GM19395 (cell line): ENCODE results near the gene ATRAID.
A peak's percentile ranks its signal among the peaks of the same experiment; 100 is the strongest.
"Not testable (repeated sequence)": the region's sequence is repeated elsewhere in the genome, so short reads cannot be mapped to it uniquely, and the experiment has no call there.

Experiments used
- ATAC-seq: cut with Tn5 transposase; IDR thresholded peaks from one replicate; pipeline ENCODE4 v1.9.1; 2021; ENCODE audit warnings: mild to moderate bottlenecking, moderate library complexity; ENCODE audit not compliant: unreplicated experiment

Gene ATRAID, protein sequence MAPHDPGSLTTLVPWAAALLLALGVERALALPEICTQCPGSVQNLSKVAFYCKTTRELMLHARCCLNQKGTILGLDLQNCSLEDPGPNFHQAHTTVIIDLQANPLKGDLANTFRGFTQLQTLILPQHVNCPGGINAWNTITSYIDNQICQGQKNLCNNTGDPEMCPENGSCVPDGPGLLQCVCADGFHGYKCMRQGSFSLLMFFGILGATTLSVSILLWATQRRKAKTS

DNA sequence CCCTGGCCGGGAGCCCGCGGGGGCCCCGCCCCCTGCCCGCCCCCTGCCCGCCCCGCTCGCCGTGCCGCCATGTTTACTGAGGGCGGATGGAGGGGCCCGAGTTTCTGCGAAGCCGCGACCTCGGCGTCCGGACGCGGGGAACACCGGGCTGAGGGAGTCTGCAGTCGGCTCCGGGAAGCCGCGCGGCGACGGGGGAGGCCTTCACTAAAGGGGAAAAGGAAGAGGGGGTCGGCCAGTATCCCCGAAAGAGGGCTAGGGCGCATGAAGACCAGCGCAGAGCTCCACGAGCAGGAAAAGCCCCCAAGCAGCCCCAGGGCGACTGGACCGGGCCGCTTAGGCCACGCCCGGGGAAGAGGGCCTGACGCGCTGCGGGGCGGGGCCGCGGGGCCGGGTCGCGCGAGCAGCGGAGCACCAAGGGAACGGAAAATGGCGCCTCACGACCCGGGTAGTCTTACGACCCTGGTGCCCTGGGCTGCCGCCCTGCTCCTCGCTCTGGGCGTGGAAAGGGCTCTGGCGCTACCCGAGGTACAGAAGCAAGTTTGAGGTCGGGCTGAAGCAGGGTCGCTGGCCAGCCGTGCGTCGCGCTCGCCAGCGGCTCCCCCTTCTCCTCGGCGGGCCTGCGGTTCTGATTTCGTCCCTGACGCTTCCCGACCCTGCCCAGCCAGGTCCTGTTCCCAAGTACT, at the start of gene ATRAID, which contains the start of gene SLC5A6:
ATRAID (plus strand) TSS at position 99 of the 683 bp plus-strand sequence; CDS start at position 427, 328 bp downstream.
SLC5A6 (minus strand) TSS at position 326 of the 683 bp plus-strand sequence. CDS start 4,618 bp downstream, outside the sequence.
- ATAC-seq = peak; percentile 81

DNA sequence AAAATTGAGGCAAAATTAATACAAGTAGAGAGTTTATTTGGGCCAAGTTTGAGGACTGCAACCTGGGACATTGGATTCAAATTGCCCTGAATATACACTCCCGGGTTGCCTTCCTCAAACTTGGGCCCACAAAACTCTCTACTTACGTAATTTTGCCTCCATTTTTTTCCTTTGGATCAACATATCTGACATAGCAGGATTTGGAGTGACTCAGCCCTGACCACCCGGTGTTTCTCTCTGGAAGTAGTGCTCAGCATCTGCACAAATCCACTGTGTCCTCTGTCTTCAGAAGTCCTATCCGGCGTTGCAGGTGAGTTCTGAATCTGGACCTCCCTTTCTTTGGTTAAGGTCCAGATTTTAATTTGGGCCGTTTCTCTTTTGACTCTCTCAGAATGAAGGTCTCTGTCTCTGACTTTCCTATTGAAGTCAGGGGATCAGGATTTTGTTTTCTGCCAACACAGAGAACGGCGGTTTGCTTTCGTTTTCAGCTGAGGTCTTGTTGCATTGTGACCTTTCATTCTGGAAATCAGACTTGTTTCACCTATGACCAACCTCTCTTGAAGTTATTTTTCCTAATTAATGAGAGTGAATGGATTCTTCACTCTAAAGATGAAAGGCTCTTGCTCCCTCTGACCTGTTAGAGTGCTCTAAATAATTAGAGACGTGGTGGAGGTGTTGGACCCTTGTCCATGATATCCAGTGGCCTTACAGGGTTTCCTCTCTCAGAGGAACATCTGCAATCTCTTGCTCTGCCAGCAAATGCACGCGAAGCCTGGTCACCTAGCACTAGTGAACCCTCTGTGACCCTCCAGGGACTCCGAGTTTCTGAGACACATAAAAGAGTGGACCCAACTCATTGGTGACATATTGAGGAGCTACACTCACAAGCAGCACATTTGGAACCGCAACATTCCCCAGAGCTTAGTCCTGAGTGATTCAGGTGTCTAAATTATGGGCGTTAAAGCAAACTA, 49.4 kb upstream of the ATRAID start:
- ATAC-seq = no peak

DNA sequence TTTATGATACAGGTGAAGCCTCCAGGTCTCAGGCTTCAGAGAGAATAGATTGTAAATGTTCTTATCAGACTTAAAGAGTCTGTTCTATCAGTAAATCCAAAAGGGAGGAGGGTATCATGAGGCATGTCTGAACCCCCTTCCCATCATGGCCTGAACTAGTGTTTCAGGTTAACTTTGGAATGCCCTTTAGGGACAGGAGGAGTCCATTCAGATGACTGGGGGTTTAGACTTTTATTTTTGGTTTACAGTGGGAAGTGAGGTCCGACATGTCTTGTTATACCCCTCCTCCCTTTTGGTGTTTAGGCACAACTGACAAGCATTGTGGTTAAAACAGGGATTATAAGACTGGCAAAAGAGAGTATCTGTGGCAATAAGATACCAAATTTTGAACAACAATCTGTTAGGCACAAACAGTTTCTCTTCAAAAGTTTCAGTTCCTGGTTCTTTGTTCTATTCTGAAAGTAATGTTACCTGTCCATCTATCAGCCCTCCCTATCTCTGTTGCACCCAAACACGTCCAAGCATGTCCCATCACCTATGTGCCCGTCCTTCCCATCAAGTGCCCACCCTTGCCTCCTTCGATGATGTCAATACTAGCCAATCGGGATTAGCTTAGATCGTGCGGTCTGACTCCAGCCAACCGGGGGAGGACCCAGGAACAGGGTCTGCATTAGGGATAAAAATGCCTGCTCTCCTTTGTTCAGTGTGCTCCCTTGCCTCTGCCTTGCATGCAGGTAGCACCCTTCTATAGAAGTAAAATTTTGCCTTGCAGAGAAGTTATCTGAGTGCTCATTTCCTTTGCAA, 46.7 kb upstream of the ATRAID start:
- no peak for ATAC-seq

DNA sequence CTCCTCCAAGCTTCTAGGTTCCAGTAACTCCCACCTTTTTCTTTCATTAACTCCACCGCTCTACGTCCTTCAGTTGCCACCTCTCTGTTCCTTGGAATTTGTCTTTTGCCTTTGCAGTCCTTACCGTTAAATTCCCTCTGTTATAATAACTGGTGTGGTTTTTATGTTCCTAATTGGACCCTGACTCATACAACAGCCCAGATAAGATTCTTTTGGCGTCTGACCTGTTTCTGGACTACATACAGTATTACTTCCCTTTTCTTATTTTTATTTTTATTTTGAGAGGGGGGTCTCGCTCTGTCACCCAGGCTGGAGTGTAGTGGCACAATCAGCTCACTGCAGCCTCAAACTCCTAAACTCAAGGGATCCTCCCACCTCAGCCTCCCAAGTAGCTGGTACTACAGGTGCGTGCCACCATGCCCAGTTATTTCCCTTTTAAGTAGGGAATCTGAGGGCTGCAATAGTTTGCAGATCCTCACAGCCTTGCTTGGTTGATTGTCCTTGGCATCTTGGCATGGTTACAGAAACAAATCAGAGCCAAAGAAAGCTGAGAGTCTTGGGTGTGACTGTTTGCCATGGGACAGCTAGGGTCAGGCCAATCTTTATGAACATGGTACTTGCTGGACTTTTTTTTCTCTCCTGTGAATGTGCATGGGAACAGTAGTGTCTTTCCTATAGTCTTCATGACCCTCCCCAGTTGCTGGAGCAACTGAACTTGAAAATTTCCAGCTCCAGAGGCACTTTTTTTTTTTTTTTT, 41.1 kb upstream of the ATRAID start:
- no peak for ATAC-seq

DNA sequence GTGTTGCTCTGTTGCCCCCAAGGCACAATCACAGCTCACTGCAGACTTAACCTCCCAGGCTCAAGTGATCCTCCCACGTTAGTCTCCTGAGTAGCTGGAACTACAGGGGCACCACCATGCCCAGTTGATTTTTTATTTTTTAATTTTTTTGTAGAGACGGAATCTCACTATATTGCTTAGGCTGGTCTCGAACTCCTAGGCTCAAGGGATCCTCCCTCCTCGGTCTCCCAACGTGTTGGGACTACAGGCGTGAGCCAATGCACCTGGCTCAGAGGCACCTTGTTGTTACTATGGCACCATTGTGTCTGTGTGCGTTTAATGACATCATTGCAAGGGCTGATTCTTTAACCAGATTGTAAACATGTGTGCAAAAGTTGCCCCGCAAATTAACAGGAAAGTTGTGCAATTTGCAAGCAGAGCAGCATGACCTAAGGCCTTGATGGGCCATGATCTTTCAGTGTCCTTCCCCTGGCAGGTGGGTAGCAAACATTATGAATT, 40.4 kb upstream of the ATRAID start:
- ATAC-seq = no peak

DNA sequence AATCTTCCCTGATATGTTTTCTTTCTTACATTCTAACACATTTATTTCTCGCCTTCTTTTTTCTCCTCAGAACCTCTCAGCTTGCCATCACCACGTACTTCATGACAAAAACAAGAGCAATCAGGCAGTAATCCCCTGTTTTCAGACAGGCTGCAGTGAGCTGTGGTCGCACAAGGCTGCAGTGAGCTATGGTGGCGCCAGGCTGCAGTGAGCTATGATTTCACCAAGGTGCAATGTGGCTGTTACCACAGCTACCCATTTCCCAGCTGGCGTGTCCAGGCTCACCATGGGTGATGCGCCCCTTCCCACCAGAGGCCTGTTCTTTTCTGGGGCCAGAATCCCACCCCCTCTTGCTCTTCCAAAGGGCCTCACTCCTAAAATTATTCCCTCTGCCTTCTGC, 37.2 kb upstream of the ATRAID start:
- no peak for ATAC-seq

DNA sequence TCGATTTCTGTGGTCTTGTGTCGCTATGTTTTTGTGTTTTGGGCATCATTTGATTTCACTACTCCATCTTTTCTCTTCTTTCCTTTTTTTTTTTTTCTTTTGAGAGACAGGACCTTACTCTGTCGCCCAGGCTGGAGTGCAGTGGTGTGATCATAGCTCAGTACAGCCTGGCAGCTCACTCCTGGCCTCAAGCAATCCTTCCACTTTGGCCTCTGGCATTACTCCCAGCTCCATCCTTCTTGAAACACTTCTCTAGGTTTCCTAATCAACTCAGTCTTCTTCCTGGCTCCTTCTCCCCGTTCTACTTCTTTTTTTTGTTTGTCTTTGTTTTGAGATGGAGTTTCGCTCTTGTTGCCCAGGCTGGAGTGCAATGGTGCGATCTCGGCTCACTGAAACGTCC, 36.5 kb upstream of the ATRAID start:
- no peak for ATAC-seq

DNA sequence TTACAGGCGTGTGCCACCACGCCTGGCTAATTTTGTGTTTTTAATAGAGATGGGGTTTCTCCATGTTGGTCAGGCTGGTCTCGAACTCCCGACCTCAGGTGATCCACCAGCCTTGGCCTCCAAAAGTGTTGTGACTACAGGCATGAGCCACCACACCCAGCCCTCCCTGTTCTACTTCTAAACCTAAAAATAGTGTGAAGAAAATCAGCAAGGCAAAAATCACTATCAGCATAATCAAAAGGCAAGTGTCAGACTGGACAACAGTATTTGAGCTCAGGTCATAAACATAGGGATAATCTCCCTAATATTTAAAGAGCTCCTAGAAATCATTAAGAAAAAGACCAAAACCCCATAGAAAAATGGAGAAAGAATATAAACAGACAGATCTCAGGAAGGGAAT, 36.1 kb upstream of the ATRAID start:
- not testable (repeated sequence) for ATAC-seq

DNA sequence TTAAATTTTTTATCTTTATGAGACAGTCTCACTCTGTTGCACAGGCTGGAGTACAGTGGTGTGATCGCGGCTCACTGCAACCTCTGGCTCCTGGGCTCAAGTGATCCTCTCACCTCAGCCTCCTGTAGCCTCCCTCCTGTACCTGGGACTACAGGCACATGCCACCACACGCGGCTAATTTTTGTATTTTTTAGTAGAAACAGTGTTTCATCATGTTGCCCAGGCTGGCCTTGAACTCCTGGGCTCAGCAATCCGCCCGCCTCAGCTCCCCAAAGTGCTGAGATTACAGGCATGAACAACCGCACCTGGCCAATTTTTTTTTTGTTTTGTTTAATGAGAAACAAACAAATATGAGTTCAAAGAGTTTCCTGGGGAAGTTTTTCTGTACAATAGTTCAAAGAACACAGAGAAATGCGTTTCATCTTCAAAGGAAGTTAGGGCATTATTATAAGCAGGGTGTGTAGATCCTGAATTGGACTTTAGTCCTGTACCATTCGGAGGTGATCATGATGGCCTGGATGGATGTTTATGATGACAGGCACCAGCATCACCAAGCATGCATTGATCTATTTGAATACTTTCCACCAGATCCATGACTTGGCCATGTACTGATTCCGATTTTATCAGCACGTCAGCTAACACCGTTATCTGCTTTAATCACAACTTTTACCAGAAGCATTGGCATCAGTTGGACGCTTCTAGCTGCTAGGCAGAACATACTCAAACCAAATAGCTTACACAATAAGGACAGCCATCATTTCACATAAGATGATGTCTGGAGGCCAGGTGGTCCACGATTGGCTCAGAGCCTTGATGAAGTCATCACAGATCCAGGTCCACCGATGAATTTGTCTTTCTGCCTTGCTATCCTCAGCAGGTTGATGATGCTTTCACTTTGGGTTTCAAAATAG, 34.1 kb upstream of the ATRAID start:
- no peak for ATAC-seq

DNA sequence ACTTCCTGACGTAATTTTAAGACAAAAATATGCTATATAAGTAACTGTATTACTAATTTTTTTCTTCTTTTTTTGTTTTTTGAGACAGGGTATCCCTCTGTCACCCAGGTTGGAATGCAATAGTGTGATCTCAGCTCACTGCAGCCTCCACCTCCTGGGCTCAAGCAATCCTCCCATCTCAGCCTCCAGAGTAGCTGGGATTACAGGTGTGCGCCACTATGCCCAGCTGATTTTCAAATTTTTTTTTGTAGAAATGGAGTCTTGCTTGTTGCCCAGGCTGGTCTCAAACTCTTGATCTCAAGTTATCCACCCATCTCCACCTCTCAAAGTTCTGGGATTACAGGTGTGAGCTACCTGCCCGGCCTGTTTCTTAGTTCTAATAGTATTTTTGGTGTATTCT, 33.4 kb upstream of the ATRAID start:
- no peak for ATAC-seq

DNA sequence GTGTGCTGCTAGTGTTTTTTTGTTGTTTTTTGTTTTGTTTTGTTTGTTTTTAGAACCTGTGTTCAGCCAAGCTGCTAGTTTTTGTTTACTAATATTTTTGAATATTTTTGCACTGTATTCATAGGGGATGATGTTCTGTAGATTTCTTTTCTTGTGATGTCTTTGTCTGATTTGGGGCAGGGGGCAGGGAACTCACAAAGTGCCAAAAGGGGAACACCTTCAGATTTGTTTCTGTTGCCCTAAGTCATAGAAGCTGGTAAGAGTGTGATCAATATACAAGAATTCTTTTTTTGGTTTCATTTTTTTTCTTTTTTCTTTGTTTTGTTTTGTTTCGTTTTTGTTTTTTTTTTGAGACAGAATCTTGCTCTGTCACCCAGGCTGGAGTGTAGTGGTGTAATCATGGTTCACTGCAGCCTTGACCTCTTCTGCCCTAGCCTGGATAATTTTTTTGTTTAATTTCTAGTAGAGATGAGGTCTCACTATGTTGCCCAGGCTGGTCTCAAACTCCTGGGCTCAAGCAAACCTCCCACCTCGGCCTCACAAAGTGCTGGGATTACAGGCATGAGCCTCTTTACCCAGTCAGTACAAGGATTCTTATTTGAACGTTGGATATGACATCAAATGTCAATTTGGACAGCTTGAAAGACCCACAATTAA, 32.4 kb upstream of the ATRAID start:
- no peak for ATAC-seq

DNA sequence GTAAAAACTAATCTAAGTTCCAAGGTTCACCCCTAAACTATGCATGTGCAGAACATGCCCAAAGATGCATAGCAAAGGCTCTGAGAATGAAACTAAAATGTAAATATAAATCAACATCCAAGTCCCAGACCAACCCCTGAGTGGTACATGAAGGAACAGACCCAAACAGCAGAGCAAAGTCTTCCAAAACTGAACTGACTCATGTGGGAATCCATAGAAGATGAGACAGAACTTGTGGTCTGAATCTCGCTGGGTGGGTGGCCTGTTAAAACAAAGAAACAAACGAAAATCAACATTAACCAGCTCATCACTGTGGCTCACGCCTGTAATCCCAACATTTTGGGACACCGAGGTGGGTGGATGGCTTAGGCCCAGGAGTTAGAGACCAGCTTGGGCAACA, 29.5 kb upstream of the ATRAID start:
- no peak for ATAC-seq

DNA sequence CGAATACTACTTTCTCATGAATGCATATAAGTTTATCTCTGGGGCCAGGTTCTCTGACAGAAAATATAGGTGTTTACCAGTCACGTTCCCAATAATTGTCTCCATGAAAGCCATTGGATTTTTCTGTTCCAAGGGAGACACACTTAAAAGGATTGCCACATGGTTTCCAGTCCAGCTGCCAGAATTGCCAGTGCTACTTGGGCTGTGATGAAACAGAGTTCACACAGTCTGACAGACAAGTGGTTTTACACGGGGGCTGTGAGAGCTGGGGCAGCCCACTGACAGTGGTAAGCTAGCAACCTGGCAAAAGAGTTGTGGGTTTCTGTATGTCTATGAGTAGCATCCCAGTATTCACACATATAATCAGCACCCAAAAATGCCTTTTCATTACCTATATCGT, 27.7 kb upstream of the ATRAID start:
- no peak for ATAC-seq

DNA sequence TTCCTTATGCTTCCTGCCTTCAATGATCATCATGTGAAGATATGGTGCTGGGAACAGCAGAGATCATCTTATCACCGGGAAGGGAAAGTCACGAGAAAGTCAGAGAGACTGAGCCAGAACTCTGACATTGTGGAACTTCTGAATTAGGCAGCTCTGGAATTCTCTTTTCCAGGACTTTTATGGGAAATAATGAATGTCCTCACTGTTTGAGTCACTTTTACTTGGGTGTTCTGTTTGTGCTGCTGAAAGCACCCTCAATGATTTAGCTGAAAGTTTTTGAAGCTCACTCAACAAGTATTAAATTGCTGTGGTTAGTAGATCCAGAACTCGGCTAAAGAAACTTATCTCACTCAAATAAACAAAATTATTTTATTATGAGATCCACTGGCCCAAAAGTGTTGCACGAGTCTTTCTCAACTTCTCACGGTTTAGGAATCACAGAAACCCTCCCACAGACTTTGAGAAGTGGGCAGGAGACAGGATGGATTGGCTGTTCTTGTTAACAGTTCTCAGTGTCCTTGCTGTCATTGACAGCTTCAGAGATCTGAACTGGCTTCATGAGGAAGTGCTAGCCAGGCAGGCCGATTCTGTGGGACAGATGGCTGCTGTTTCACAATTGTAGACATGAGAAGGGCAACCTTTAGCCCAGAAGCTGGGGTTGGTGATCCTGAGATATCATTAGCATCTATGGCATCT, 26.4 kb upstream of the ATRAID start:
- ATAC-seq = no peak

DNA sequence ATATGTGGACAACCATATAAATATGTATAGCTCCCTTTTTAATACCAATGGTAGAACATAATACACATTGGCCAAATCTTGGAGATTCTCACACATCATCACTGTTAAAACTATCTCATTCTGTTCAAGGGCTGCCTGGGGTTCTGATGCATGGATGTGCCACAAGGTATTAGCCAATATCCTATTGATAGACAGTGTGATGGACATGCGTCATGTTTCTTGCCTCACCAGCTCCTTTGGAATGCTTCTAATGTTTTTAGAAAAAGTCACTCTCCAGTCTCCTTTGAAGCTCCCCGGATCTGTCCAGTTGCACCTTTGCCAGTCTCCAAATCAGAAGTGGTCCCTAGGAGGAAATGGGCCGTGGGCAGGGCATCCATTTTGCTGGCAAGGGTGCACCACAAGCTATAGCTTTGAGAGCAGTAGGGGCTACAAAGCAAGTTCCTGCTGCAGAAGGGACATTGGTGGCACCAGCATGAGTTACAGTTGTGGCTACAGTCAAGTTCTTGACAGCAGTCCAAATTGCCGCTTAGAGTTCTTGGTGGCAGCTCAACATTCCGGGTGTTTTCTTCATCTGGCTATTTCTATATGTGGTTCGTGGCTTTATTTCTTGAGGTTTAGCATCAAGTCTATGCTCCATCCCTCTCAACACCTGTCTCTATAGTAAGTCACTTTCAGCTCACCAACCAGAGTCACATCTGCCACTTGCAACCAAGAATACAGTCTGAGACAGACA, 25.1 kb upstream of the ATRAID start:
- ATAC-seq = no peak

DNA sequence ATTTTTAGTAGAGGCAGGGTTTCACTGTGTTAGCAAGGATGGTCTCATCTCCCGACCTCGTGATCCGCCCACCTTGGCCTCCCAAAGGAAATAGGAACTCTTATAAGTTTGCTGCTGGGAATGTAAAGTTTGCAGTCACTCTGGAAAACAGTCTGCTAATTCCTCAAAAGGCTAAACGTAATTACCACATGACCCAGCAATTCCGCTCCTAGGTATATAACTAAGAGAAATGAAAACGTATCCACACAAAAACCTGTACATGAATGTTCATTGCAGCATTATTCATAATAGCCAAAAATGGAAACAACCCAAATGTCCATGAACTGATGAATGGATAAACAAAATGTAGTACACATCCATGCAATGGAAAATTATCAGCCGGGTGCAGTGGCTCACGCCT, 21.9 kb upstream of the ATRAID start:
- ATAC-seq = no peak
